Stimulated activated CD8-positive, alpha-beta memory T cell treated with anti-CD3 and anti-CD28 coated beads, Interleukin-7, amount 100 ng/mL, for 24 hours (primary cell): ENCODE data around the gene NTM.

Experiments used
- DNase-seq: peaks from one replicate; pipeline ENCODE4 v3.0.0-alpha.2; 2020; ENCODE audit warnings: low read depth

The NTM gene

DNA sequence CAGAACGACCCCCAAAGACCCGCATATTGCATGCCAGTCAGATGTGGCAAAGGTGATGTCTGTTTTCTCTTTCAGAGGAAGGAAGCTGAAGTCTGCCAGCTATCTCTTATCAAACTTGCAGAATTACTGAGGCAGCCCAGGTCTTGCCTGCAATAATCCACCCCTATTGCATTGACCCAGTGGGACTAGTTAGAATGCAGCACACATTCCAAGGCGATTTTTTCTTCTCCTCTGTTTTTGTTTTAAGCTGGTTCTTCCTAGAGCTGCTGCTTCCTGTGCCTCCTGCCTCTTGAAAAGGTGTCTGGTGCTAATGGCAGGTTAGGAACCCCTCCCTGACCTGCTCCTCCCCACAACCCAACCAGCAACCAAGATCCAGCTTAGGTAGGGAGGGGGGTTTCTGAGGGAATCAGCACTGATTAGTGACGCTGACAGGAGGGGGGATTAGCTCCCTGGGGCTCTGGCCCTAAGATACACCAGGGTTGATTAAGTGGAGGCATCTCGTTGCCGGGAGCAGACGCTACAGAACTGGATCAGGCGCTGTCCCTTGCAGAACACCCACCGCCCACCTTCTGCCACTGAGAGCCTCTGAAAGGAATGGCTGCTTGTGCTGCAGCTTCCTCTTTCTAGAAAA is 2.8 kb downstream of the NTM start:
- no peak for DNase-seq

DNA sequence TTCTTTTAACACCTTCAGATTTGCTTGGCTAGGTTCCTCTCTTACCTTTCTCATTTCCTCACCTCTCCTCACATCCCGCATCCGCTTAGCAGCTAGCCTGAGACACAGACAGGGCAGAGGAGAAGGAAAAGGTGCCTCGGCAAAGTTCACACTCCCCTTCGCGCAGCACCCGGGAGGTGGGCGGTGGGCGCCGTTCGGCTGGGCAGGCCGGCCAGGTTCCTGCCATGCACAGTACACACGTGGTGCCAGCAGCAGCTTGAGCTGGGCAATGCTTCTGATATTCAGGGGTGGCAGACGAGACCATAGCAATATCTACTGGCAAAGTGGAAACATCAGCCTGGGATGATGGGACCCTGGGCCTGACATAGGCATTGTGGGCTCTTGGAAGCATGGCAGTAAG is 3.3 kb downstream of the NTM start:
- DNase-seq: no peak

DNA sequence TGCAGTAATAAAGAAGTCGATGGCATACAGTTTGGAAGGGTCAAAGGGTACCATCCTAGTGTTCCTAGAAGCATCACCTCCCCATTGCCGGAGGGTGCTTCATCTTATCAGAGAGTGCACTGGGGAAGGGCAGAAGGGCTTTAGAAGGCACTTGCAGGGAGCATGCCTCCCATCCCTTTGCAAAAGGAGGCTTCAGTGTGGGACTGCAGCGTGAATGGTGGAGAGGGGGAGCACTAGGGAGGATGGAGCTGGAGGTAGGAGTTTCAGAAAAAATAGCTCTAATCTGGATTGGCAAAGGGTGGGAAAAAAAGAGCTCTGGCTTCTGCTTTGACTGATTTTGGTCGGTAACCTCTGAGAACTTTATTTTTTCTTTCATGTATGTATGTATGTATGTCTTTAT is 5.0 kb downstream of the NTM start:
- no peak for DNase-seq

DNA sequence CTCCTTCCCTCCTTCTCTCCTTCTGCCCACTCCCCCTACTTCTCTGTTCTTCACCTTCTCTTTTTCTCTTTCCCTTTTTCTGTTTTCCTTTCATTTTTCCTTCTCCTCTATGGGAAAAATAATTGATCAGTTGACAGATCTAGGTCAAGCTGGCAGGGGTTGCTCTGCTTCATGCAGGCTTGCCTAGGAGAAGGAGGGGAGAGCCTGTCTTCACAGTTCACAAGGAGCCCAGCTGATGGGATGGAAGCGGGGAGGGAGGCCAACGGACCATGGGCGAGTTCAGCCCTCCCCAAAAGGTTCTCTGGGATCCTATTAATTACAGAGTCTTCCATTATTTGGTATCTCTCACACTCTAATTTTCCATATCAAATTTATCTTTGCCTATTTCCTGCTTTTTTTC is 5.5 kb downstream of the NTM start:
- DNase-seq: no peak

DNA sequence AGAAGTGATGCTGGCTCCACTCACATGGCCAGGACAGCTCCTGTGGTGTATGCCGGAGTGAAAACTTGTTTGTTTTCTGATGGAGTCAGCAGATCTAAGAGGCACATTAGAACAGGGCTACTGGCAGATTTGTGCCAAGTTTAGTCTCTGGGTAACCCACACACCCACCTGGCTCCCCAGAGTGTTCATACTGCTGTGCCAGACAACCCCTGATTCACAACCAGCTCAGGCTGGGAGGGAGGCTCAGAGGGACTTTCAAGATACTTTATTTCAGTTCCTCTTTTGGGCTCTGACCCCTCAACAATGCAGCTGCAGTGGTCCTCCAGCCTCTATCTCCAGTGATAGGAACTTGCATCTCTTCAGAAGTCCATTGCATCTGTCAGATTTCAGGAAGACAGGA is 8.5 kb downstream of the NTM start:
- DNase-seq: no peak

DNA sequence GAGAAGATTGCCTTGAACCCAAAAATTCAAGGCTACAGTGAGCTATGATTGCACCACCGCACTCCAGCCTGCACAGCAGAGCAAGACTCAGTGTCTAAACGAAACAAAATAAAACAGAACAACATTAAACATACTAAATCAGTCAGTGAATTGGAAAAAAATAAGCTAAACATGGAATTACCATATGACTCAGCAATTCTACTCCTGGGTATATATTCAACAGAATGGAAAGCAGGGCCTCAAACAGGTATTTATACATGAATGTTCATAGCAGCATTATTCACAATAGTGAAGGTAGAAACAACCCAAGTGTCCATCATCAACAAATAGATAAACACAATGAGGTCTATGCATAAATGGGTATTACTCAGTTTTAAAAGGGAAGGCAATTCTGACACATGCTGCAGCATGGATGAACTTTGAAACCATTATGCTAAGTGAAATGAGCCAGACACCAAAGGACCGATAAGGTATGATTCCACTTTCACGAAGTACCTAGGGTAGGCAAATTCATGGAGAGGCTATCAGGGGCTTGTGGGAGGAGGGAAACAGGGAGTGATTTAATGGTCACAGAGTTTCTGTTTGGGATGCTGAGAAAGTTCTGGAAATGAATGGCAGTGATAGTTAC is 15.5 kb downstream of the NTM start:
- DNase-seq: no peak

DNA sequence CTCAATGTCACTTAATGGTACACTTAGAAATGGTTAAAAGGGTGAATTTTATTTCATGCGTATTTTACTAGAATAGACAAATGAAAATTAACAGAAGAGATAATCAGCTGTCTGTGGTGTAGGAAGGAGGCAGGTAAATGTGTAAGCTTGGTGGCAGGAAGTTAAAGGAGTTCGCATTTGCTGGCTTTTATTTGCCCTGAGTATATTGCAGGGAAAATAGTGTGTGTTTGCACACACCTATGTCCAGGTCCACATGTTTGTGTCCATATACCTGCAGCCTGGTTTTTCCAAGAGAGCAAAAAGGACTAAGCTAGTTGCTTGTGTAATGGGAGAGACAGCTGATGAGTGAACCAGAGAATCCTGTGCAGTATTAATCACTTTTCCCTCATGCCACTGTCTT is 16.0 kb downstream of the NTM start:
- DNase-seq: no peak

DNA sequence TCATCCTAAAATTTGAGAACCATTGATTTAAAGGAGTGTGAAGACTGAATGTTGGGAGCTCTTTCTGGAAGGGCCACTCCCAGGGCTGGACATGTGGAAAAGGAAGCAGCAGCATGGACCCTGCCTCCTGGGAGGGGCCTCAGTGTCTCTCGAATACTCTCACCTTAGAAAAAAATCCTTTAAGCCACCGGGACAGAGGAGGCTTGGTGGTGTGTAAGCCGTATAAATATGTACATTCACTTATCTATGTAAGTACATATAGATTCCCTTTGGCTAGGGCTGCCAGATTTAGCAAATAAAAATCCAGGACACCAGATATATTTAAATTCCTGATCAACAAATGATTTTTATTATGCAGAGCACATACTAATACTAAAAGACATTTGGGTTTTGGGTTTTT is 17.6 kb downstream of the NTM start:
- DNase-seq: no peak

DNA sequence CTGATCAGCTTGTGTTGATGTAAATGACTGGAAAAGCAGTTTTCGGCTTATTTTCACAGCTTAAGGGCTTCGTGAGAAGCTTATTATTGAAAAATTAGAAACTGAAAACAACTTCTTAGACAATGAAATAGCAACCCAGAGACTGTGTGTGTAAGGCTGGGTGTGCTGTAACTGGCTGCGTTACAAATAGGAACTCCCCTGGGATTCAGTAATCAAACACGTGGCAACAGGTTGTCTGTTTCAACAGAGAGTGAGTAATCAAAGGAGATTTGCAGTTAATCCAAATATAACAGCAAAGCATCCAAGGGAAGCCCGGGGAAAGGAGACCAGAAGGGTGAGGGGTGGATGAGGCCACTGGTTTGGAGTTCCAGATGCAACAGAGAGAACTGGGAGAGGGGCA is 19.2 kb downstream of the NTM start:
- DNase-seq: no peak

DNA sequence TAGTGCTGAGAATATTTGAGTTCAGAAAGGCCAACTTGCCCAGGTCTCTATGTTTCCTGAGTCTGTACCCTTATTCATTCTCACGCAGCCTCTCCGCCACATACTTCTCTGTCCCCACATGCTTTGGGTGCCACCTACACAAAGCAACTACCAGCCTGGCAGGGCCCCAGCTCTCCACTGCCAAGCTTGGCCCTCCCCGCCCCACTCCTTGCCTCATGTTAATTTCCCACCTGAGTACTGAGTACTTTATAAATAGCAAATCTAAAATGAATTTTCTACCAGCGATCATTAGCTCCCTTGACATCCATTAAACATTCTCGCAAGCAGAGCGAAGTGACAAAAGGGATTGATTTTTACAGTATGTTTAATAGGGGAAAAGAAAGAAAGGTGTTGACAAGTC is 20.8 kb downstream of the NTM start:
- no peak for DNase-seq

DNA sequence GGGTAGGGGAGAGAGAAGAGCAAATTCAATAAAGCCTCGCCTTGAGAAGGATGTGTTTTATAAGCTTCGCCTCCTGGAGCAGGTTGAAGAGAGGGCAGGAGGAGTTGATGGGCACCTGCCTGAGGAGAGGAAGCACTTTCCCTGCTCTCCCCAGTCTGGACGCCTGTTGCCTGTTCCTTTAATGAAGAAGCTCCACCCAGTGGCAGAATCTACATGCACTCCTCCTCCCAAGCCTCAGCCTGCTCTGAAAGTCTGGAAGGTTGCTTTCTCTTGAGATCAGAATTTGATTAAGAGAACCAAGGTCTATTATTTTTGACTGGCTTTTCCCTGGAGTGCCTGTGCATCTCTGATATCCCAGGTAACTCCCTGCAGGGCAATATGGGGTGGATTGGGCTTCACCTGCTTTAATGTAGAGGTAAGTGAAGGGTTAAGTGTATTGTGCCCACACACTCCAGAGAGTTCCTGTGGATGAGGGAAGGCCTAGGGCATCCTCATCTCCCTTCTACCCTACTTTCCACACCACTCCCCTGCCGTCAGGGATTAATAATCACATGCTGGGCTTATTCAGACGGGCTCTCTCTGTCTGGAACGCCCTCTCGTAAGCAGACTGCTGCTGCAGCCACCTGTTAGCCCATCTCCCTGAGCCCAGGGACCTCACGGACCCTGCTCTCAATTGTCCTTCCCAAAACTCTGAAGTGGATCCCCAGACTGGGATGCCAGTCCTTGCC is 22.3 kb downstream of the NTM start:
- DNase-seq: no peak

DNA sequence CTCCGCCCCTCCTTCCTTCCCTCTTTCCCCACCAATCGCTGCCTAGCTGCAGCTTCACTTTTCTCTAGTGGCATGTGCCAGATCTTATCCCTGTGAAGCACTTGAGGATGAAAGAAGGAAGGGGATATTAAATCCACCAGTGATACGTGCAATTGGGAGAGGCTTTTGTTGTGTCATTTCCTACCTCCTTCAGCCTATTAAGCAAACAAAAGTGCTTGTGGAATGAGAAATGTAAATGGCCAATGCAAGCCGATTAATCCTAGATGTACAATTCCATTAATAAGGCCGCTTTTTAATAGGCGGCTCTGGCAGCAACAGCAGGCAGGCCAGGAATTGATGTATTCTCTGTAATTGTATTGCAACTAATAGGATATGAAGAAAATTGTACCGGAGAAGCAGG is 23.3 kb downstream of the NTM start:
- DNase-seq: no peak

DNA sequence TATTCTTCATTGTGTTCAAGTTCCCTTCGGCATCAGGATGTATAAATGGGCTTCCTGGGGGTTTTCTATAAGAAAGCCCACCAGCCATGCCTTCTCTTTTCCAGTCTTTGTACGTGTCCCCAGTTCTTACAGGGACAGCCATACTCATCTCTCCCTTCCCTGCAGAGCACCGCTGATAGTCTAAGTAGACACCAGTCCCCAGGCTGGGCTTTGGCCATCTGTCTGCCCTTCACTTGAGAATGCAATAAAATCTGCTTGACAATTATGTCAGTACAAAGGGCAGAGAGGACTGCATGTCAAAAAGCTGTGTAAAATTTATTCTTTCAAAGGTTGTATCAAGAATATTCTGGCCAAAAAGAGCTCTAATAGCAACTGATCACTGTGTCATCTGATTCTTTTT is 27.3 kb downstream of the NTM start:
- no peak for DNase-seq

DNA sequence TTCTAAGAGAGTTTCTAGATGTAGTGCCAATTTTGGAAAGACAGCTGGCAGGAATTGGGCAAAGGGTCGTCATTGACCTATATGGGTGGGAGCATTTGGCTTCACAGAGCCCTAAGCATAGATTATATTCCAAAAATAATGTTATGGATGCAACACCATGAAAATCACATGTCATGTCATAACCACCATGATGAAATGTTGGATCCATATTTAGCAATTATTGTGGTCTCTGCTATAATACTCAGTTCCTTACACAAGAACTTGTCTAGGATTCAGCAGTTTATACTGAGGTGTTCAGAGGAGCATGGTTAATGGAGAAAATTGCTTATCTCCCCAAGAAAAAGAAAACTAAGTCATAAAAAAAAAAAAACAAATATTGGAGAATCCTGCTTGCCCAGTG is 31.6 kb downstream of the NTM start:
- DNase-seq: no peak

DNA sequence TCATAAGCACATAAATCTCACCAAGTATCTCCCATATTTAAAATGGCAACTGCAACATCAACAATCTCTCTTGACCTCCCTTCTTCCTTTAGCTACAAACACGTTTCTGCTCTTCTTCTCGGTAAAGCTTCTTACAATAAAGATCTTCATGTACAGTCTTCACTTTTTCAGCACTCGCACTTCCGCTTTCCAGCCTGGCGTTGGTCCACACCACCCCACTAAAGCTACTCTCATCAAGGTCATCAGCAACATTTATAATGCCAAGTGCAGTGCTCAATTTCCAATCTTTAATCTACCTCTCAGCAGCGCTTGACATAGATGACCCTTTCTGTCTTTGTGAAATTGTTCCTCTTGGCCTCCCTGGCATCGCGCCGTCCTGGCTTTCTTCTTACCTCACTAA is 33.6 kb downstream of the NTM start:
- DNase-seq: no peak

DNA sequence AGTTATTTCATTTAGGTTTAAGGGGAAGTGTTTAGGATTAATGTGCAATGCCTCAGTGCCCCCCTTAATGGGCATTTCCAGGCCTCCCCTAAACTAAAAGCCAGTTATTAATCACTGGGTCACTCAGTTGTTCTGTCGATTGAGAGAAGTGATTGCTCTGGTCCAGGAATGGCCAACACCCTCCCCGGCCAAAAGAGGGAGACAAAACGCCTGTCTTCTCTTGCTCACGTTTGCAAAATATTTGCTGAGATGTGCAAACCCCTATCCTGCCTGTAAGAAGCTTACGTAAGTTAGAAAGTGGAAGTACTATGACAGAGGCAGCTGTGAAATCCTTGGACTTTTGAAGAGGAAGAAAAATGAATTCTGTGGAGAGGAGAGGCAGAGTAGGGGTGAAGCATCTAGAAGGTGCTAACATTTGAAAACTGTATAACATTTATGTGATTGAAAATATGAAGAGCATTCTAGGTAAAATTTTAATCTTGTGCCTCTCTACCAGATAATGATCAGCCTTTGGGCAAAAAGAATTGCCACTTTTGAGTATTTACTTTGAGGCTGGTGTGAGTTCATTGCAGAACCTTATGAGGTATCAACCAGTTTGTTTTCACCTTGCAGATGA is 37.7 kb downstream of the NTM start:
- no peak for DNase-seq

DNA sequence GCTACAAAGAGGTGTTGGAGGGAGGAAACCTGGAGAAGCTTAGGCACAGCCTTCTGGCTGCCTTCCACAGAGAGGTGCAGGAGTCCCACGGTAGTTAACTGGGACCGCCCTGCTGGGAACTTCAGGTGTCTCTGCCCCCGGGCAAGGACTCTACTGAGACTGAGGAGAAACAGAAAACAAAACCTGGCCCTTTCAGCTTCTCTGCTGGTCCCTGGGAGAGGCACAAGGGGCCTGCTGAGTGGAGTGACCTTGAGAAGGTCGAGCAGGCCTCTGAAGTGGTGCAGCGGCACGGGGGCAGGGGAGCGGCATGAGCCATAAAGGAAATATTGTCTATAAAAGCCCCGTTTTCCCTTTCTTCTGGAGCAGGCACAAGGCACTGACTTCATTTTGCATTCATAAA is 38.9 kb downstream of the NTM start:
- no peak for DNase-seq

DNA sequence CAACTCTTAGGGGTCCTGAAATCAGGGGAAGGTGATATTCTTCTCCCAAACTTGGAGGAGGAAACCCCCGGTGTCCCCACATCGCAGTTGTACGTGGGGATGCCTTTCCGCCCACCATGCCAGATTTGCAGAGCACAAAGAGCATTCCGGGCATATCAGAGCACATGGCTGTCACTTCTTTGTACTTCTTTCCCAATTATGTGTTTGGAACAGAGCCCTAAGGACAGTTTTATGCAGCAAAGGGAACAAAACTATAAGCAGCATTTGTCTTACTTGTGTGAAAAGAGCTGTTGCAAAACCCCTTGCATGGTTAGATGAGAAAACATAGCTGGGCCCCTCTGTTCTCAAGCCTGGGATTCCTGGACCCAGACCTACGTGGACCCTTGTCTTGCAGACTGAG is 41.2 kb downstream of the NTM start:
- DNase-seq: no peak

DNA sequence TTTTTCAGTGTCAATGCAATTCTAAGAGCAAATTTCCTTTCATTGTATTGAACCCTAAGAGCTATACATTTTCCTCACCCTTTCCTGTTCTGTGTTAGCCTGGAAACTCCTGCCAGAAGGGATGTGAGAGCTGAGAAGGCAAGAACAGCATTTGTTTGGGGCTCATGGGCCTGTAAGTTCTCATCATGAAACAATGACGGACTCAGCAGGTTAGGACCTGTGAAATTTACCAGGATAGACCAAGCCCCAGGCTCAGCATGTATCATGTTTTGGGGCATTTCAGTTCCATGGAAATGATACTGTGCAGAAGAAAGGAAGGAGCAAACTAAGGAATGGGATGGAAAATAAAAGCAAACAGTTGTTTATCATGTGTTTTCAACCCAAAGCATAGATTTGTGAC is 41.6 kb downstream of the NTM start:
- DNase-seq: no peak

DNA sequence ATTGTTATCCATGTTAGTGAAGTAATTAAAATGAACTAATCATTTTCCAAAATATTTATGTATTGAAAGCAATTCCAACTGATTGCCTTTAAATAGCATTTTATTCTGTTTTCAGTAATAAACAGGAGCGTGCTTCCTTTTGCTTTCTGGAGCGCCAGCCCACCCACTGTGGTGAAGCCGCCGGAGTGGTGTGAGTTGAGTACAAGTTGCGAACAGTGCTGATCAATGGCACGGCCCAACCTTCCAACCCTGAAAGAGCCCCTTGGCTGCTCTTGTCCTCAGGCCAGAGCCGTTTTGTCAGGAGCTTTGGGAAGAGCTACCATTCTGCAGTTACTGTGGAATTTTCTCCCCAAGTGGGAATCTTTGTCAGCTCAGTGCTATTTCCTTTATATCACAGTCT is 42.8 kb downstream of the NTM start:
- no peak for DNase-seq

DNA sequence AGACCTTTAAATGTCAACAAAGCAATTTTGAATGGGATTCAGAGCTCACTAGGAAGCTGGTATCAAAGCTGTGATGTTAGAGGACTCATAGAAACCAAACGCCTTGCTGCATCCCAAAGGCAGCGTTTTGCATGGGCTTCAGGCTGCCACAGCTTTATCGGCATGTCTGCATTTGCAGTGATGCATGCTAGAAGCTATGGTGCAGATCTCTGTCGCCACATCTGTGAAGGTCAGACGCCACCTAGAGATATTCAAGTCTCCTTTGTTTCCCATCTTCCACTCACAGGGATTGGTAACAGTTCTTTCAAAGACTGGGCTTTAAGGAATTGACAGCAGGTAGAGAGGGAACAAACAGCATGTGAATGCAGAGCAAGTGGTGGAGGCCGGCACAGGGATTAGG is 47.8 kb downstream of the NTM start:
- DNase-seq: no peak

DNA sequence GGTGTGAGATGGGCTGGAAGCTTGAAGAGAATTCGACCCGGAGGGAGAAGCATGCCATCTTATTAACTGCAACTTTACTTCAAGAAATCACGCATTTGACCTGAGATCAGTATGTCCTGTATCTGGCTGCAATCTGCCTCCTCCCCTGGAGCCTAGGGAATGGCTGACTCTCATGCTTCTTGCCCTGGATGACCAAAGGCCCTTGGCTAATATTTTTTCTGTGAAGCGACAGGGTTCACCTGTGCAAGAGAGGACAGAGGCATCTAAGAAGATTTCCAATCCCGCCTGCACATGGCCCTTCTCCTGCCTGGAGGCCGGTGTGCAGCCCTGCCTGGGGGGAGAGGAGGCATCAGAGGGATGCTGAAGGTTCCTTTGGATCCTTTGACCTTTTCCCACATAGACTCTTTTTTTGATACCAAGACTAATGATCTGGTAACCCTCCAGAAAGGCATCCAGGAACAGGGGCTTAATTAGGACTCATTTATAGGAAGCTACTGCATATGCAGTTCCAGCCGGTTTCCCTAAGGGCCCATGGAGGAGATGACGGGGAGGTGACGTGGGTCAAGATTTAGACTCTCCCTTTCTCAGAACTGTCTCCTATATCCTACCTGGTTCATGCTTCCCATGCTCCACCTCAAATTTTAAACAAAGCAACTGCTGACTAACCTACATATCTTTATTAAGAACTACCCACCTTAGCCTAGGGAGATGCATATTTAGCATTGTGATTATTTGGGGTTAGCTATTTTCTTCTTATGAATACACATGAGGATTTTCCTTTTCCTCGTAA is 50.8 kb downstream of the NTM start:
- DNase-seq: no peak

DNA sequence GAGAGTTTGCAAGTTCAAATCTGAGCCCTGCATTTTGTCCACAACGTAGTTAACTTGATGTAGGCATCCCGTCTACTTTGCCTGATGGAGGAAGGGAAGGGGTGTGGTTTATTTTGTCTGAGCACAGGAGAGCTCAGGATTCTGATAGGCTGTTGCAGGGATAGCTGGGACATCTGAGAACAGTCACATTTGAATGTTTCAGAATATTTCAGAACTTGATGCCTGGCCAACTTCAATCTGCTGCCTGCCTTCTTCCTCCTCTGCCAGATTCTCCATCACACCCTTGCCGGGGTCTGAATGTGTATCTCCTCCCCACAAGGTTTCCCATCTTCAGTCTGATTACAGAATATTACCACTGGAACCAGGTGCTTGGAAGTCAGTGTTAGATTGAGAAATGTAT is 51.6 kb downstream of the NTM start:
- no peak for DNase-seq
